Suppressor macrophage treated with lipopolysaccharide for 4 hours (primary cell): ENCODE results near the gene LIME1.

ENCODE experiments used
- DNase-seq: peaks from one replicate; pipeline ENCODE4 v3.0.0-alpha.2; 2020

Gene LIME1

GRCh38 chr20:63751471-63752271 lies 15.2 kb downstream of the LIME1 start:
- DNase-seq: no peak

GRCh38 chr20:63752411-63753101 lies 16.1 kb downstream of the LIME1 start:
- no peak for DNase-seq

GRCh38 chr20:63753381-63753780 lies 16.9 kb downstream of the LIME1 start:
- no peak for DNase-seq

GRCh38 chr20:63754008-63754407 lies 17.5 kb downstream of the LIME1 start:
- no peak for DNase-seq

DNA sequence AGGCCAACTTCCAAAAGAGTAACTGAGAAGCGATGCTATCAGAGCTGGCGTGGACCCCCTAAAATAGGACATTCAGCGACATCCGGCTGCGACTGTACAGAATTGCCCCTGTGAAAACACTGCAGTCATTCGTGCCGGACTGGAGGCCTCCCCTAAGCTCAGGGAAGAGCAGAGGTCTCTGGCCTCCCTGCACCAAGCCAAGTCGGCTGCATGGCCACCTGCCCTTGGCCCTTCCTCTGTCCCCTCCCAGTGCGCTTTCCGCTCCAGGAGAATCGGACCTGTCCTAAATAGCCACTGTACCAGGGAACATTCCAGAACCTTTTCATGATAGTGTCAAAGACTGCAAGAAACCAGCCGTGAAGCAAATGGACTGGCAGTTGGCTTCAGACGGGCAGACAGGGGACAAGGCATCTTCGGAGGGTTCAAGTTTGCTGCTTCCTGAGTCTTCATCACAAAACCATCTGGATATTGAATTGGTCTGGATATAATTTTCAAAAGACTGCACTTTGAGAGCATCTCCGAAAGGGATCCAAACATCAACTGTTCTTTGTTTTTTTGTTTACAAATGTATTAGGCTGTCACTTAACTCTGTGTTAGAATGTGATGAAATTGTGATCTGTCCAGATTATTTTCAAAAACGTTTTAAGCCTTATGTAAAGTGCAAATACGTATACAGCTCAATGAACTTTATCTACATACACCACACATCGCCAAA lies 19.6 kb downstream of the LIME1 start:
- no peak for DNase-seq

- no peak for DNase-seq
Measured at GRCh38 chr20:63756648-63756991, 20.2 kb downstream of the LIME1 start.

GRCh38 chr20:63758152-63758551 lies 21.7 kb downstream of the LIME1 start:
- DNase-seq: no peak

DNA sequence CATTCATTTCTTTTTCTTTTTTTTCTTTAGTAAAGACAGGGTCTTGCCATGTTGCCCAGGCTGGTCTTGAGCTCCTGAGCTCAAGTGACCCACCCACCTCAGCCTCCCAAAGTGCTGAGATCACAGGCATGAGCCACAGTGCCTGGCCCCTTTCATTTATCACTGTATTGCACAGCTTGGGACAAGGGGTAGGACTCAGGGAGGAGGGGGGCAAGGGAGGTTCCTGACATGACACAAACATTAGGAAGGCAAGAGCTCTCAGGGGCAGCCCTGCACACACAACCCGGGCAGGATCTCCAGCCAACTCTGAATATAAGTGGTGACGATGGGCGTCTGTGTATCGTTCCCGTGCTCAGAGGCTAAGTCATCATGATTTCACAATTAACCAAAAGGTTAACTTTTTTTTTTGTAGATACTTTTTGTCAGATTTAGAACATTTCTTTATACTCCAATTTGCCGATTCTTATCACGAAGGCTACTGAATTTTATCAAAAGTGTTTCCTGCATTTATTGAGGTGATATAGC lies 23.0 kb downstream of the LIME1 start:
- DNase-seq: no peak

DNA sequence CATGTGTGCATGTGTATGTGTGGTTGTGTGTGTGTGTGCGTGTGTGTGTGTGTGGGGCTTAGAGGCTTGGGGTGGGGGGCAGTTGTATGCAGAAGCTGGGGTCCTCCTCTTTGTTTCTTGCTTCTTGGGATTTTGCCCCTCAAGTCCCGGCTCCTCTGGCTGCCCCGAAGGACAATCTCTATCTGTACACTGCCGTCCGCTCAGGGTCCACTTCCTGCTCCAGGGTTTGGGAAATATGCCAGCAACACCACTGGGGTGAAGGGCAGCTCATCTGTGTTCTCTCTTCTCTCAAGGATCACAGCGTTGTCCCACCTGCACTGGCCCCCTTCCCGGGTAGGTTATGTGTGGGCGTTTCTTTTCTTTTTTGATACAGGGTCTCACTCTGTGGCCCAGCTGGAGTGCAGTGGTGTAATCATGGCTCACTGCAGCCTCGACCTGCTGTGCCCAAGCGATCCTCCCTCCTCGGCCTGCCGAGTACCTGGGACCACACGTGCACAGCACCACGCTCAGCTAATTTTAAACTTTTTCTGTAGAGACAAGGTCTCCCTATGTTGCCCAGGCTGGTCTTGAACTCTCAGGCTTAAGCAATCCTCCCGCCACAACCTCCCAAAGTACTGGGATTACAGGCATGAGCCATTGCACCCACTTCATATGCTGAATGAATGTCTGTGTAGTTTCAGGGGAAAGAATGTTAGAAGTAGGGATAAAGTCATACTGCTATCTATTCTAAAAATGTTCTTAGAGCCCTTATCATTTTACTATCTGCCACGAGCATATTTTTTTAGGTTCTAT lies 28.8 kb downstream of the LIME1 start:
- no peak for DNase-seq

- no peak for DNase-seq
Measured at GRCh38 chr20:63765902-63766301, 29.4 kb downstream of the LIME1 start.

DNA sequence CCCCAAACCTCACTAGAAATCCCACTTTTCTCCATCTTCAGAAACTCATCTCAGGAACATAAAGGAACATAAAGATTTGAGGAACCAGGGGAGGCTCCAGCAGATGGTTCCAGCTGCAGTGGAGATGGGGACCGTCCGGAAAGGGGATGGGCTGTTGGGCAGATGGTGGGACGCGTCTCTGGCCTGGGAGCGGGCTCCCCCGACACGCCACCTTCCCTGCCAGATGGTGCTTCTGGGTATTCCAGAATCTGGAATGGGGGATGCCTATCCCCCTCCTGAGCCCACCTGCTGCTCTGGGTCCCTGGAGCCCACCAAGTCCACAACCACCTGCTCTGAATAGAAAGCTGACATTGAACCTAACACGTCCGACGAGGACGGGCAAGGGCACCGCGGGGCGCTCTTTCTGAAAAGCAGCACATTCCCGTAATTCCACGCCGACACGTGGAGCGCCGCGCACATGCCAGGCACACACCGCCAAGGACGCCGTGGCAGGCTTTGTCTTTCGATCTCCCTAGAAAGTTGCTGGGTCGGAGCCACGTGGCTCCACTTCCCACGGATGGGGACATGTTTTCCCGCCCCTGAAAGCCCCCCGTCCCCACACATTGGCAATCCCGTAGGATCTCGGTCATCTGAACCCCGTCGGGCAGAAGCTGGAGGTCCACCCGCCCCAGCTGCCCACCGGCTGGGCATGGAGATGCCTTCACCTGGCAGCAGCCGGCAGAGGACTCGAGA lies 30.4 kb downstream of the LIME1 start:
- no peak for DNase-seq

- DNase-seq: no peak
Measured at GRCh38 chr20:63767456-63767855, 31.0 kb downstream of the LIME1 start.

GRCh38 chr20:63767886-63768285 lies 31.4 kb downstream of the LIME1 start:
- no peak for DNase-seq

DNA sequence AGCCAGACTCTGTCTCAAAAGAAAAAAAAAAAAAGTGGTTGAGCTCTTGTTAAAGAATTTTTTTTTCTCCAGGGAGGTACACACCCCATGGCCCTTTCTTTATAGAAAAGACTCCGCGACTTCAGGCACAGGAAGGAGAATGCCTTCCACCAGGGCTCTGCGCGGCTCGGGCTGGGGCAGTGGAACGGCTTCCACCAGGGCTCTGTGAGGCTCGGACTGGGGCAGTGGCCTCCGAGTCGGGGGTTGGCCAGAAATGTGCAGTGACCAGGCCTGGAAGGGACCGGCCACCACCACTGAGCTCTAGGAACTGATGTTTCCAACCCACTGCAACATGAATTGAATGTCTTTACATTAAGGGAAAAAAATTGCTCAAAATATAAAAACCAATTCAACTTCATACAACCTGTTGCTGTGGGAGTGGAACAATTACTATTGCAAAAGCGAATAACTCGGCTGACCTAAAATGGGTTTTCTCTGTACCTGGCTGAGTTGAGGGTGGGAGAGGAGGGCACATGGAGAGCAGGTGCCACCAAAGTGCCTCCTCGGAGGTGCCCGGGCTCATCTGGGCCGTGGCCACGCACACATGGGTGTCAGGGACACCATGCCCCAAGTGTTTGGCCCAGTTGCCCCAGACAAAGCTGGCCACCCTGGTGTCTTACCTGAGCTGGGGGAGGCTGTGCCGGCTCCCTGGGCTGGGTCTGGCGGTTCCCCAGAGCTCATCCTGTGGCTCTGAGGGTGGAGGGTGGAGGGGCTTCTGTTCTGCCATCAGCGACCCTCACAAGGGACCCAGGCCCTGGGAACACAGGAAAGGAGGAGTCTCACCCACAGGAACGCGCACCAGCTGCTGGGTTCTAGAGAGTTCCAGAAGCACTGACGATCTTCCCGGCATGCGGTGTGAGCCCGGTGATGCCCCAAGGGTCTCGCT lies 32.4 kb downstream of the LIME1 start:
- DNase-seq: no peak

DNA sequence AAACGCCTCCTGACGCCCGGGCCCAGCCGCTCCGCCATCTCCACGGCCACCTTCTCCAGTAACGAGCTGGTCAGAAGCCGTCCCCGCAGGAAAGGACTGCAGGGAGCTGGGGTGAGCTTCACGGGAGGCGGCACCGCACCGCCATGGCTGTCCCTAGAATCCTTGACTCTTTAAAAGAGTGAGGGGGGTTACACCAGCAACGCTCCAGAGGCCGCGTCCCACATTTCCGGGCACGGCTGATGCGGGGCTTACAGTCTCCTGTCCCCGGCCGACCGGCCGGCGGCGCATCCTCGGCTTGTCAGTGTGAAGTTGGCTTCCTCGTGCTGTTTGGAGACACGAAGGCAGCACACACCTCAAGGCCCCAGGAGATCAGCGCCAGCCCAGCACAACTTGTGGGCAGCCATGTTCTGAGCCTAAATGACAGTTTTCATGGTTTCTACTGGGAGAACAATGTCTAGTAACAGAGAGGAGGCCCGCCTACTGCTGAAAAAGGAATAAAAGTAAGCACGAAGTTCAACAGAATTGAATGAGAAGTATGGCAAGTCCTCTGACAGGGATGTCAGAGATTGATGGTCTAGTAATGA lies 33.5 kb downstream of the LIME1 start:
- DNase-seq: no peak

DNA sequence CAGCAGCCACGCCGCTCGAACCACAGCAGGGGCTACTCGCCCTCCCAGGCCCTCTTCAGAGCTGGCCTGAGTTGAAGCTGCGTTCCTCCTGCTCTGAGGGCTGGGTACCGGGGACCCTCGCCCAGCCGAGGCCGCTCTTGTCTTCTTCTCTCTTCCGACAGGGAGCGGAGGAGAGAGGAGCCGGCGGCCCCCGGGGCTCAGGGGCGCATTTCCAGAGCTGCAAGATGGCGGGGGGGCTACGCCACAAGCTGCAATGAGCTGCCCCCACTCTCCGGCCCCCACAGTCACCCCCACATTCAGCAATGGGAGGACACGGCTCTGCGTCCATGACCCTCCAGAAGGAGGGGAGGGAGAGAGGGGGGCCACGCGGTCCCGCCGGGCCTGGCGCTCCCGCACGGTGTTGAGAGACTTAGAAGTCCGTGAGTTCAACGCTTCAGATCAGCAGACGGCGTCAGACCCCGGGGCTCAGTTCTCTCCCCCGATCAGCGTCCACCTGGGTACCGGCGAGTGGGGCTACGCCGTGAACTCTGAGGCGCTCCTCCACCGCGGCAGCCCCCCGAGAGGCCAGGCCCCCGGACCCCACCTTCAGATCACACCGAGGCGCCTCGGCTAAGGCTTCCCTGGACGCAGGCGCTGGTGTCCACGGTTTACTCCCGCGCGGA lies 34.7 kb downstream of the LIME1 start:
- no peak for DNase-seq

GRCh38 chr20:63772781-63773518 lies 36.5 kb downstream of the LIME1 start:
- DNase-seq: no peak

- DNase-seq: no peak
Measured at GRCh38 chr20:63773571-63774241, 37.2 kb downstream of the LIME1 start.

DNA sequence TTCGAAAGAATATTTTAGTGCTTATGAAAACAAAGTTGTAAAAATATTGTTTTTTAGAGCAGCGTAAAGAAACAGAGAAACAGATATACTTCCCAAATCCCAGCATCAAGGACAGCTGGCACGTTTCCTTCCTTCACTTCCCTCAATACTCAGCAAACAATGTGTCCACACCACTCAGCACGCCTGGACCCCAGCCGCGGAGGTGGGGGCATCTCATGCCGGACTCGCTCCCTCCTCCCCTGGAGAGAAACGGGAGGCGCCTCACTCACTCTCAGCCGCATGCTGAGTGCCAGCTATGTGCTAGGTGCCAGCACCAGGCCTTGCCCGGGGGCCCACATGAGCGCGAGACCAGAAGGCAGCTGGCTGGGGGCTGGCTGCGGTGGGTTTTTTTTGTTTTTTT lies 37.8 kb downstream of the LIME1 start:
- no peak for DNase-seq
